ENCODE data around the gene GLDN. TPM values are rescaled to one million over a fixed set of nuclear protein-coding genes. Genes with fewer than 3 reads are reported as not detected.

Gene GLDN
- total RNA-seq, 5 donors from 2014 or later (not counting 1 experiment from before 2014, with no cell fraction given), result 0.18 TPM; not detected in 4

- Mint-ChIP-seq H3K27ac (no peak overlapping the region), H3K27me3 (peaks cover 2 to 3% of the 10 kb centered on the region in 2 donors), H3K36me3 (no peaks in the 10 kb centered on the region), H3K4me3 (no peak overlapping the region), H3K4me1 (no peaks in the 10 kb centered on the region), H3K9me3 (no peaks in the 10 kb centered on the region)
- 88% methylated on average over 9 of the region's 10 CpGs for WGBS (ENCODE audit: insufficient coverage)
- Histone ChIP-seq H3K27ac (ENCODE audit: low read length) (no peak overlapping the region), H3K4me3 (ENCODE audit: control insufficient read depth in 1 of 2, extremely low read depth in 1 of 2, low read length in 1 of 2) (no peak overlapping the region), H3K9me3 (no peaks in the 10 kb centered on the region), H3K27me3 (replicated peaks in 1 of 2; ENCODE audit: control insufficient read depth in 2 of 2, extremely low read depth in 1 of 2, insufficient read depth in 2 of 2, low read length in 1 of 2) (peaks cover 0 to 4% of the 10 kb centered on the region in 2 experiments), H3K36me3 (ENCODE audit: control insufficient read depth in 2 of 2, extremely low read depth in 1 of 2, insufficient read depth in 1 of 2, low read length in 1 of 2) (no peaks in the 10 kb centered on the region), H3K4me1 (ENCODE audit: control insufficient read depth in 1 of 2, extremely low read depth in 1 of 2, insufficient read depth in 2 of 2, low read length in 2 of 2) (no peaks in the 10 kb centered on the region)
- DNase-seq (no peak), ATAC-seq (replicated peaks in 1 of 4) (no peak)
- ChIA-PET POLR2A (no interaction called here), CTCF (no interaction called here)
Measured at GRCh38 chr15:51314391-51315337, 26.8 kb upstream of the GLDN start.

DNA sequence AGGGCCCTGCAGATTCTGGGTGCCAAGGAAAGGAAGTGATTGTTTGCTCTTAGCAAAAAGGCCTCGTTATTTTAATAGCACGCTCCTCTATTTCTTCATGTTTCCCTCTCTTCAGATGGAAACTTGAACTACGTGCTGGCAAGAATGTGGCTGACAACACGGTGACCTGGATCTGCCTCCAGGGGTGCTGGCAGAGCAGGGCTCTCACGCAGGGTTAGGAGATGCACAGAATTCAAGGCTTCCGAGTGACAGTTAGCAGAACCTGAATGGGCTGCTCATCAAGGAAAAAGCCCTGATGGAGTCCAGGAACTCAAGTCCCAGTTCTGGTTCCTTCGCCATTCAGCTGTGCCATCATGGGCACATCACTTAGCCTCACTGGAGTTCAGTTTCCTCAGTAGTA lies 25.7 kb upstream of the GLDN start:
- H3K4me3 ChIP-seq (ENCODE audit: control insufficient read depth in 1 of 2, extremely low read depth in 1 of 2, low read length in 1 of 2), result no peak overlapping the region
- Mint-ChIP-seq H3K27me3 (peaks cover 2 to 6% of the 10 kb centered on the region in 2 donors), H3K27ac (no peak overlapping the region), H3K9me3 (no peaks in the 10 kb centered on the region), H3K36me3 (no peaks in the 10 kb centered on the region), H3K4me3 (no peak overlapping the region), H3K4me1 (no peaks in the 10 kb centered on the region)
- DNase-seq, result no peak
- peaks cover 0 to 4% of the 10 kb centered on the region in 2 experiments for H3K27me3 ChIP-seq (replicated peaks in 1 of 2; ENCODE audit: control insufficient read depth in 2 of 2, extremely low read depth in 1 of 2, insufficient read depth in 2 of 2, low read length in 1 of 2)
- WGBS (ENCODE audit: insufficient coverage), result 89% methylated on average over 5 of the region's 7 CpGs
- ATAC-seq (replicated peaks in 1 of 4), result no peak
- ChIA-PET POLR2A (no interaction called here), CTCF (no interaction called here)
- no peaks in the 10 kb centered on the region for H3K9me3 ChIP-seq
- H3K36me3 ChIP-seq (ENCODE audit: control insufficient read depth in 2 of 2, extremely low read depth in 1 of 2, insufficient read depth in 1 of 2, low read length in 1 of 2), result no peaks in the 10 kb centered on the region
- no peaks in the 10 kb centered on the region for H3K4me1 ChIP-seq (ENCODE audit: control insufficient read depth in 1 of 2, extremely low read depth in 1 of 2, insufficient read depth in 2 of 2, low read length in 2 of 2)
- no peak overlapping the region for H3K27ac ChIP-seq (ENCODE audit: low read length)

- ATAC-seq (replicated peaks in 1 of 4) (no peak), DNase-seq (no peak)
- H3K27me3 ChIP-seq (replicated peaks in 1 of 2; ENCODE audit: control insufficient read depth in 2 of 2, extremely low read depth in 1 of 2, insufficient read depth in 2 of 2, low read length in 1 of 2), result peaks cover 0 to 11% of the 10 kb centered on the region in 2 experiments
- no peaks in the 10 kb centered on the region for H3K36me3 ChIP-seq (ENCODE audit: control insufficient read depth in 2 of 2, extremely low read depth in 1 of 2, insufficient read depth in 1 of 2, low read length in 1 of 2)
- H3K9me3 ChIP-seq, result no peaks in the 10 kb centered on the region
- Mint-ChIP-seq H3K27me3 (peaks cover 2 to 9% of the 10 kb centered on the region in 2 donors), H3K4me3 (no peak overlapping the region), H3K27ac (no peak overlapping the region), H3K4me1 (no peaks in the 10 kb centered on the region), H3K9me3 (no peaks in the 10 kb centered on the region), H3K36me3 (no peaks in the 10 kb centered on the region)
- no peak overlapping the region for H3K4me3 ChIP-seq (ENCODE audit: control insufficient read depth in 1 of 2, extremely low read depth in 1 of 2, low read length in 1 of 2)
- H3K4me1 ChIP-seq (ENCODE audit: control insufficient read depth in 1 of 2, extremely low read depth in 1 of 2, insufficient read depth in 2 of 2, low read length in 2 of 2), result no peaks in the 10 kb centered on the region
- WGBS (ENCODE audit: insufficient coverage), result no CpG with 5 or more reads among the region's 1 CpG
- no peak overlapping the region for H3K27ac ChIP-seq (ENCODE audit: low read length)
- ChIA-PET CTCF (no interaction called here), POLR2A (no interaction called here)
Measured at GRCh38 chr15:51316636-51317035, 24.8 kb upstream of the GLDN start.

GRCh38 chr15:51318382-51319150 lies 22.9 kb upstream of the GLDN start:
- no peaks in the 10 kb centered on the region for H3K36me3 ChIP-seq (ENCODE audit: control insufficient read depth in 2 of 2, extremely low read depth in 1 of 2, insufficient read depth in 1 of 2, low read length in 1 of 2)
- H3K27me3 ChIP-seq (replicated peaks in 1 of 2; ENCODE audit: control insufficient read depth in 2 of 2, extremely low read depth in 1 of 2, insufficient read depth in 2 of 2, low read length in 1 of 2), result peaks cover 0 to 14% of the 10 kb centered on the region in 2 experiments
- peaks cover 4 to 14% of the 10 kb centered on the region in 2 donors for H3K27me3 Mint-ChIP-seq
- WGBS (ENCODE audit: insufficient coverage), result 66% methylated on average over 4 of the region's 7 CpGs
- H3K27ac ChIP-seq (ENCODE audit: low read length), result no peak overlapping the region
- no peaks in the 10 kb centered on the region for H3K4me1 Mint-ChIP-seq
- no peak overlapping the region for H3K4me3 Mint-ChIP-seq
- ChIA-PET POLR2A (no interaction called here), CTCF (no interaction called here)
- no peaks in the 10 kb centered on the region for H3K9me3 ChIP-seq
- H3K9me3 Mint-ChIP-seq, result no peaks in the 10 kb centered on the region
- no peak for ATAC-seq (replicated peaks in 1 of 4)
- no peak for DNase-seq
- H3K4me1 ChIP-seq (ENCODE audit: control insufficient read depth in 1 of 2, extremely low read depth in 1 of 2, insufficient read depth in 2 of 2, low read length in 2 of 2), result no peaks in the 10 kb centered on the region
- no peak overlapping the region for H3K4me3 ChIP-seq (ENCODE audit: control insufficient read depth in 1 of 2, extremely low read depth in 1 of 2, low read length in 1 of 2)
- no peaks in the 10 kb centered on the region for H3K36me3 Mint-ChIP-seq
- no peak overlapping the region for H3K27ac Mint-ChIP-seq

DNA sequence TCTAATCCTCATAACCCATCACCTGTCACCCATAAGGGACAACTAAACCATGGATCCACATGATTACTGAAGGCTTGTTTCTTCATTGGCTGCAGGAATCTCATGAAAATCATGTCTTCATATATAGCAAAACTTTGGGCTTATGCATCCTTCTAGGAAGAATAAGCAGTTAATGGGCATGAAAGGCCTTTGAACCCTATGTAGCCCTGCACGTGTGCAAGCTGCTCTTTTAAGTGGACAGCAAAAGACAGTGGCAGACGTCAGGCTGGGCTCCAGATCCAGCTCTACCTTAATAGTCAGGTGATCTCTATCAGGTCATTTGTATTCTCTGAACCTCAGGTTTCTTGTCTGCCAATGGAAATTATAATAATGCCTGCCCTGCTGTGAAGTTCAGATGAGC lies 21.9 kb upstream of the GLDN start:
- no peaks in the 10 kb centered on the region for H3K9me3 Mint-ChIP-seq
- ChIA-PET POLR2A (no interaction called here), CTCF (no interaction called here)
- Histone ChIP-seq H3K27ac (ENCODE audit: low read length) (no peak overlapping the region), H3K27me3 (replicated peaks in 1 of 2; ENCODE audit: control insufficient read depth in 2 of 2, extremely low read depth in 1 of 2, insufficient read depth in 2 of 2, low read length in 1 of 2) (peaks cover 0 to 14% of the 10 kb centered on the region in 2 experiments), H3K9me3 (no peaks in the 10 kb centered on the region), H3K36me3 (ENCODE audit: control insufficient read depth in 2 of 2, extremely low read depth in 1 of 2, insufficient read depth in 1 of 2, low read length in 1 of 2) (no peaks in the 10 kb centered on the region), H3K4me1 (ENCODE audit: control insufficient read depth in 1 of 2, extremely low read depth in 1 of 2, insufficient read depth in 2 of 2, low read length in 2 of 2) (no peaks in the 10 kb centered on the region), H3K4me3 (ENCODE audit: control insufficient read depth in 1 of 2, extremely low read depth in 1 of 2, low read length in 1 of 2) (no peak overlapping the region)
- H3K4me3 Mint-ChIP-seq, result no peak overlapping the region
- no peaks in the 10 kb centered on the region for H3K4me1 Mint-ChIP-seq
- no peak for ATAC-seq (replicated peaks in 1 of 4)
- 86% methylated on average over 2 of the region's 2 CpGs for WGBS (ENCODE audit: insufficient coverage)
- no peaks in the 10 kb centered on the region for H3K36me3 Mint-ChIP-seq
- no peak for DNase-seq
- H3K27ac Mint-ChIP-seq, result no peak overlapping the region
- H3K27me3 Mint-ChIP-seq, result peaks cover 10 to 14% of the 10 kb centered on the region in 2 donors

DNA sequence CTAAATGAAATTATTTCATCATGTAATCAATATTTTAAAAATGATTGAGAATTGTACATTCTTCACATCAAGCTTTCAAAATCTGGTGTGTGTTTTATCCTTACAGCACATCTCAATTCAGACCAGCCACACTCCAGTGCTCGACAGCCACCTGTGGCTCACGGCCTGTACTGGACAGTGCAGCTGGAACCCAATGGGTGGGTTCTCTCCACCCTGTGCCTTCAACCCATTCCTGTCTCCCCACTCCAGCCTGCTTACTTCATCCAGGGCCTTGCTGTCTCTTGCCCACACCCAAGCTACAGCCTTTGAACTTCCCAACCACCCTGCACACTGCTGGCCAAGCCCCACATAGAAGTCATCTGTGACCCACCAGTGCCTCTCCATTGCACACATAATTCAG lies 20.6 kb upstream of the GLDN start:
- Histone ChIP-seq H3K4me1 (ENCODE audit: control insufficient read depth in 1 of 2, extremely low read depth in 1 of 2, insufficient read depth in 2 of 2, low read length in 2 of 2) (no peaks in the 10 kb centered on the region), H3K4me3 (ENCODE audit: control insufficient read depth in 1 of 2, extremely low read depth in 1 of 2, low read length in 1 of 2) (no peak overlapping the region), H3K9me3 (no peaks in the 10 kb centered on the region), H3K27ac (ENCODE audit: low read length) (no peak overlapping the region), H3K27me3 (replicated peaks in 1 of 2; ENCODE audit: control insufficient read depth in 2 of 2, extremely low read depth in 1 of 2, insufficient read depth in 2 of 2, low read length in 1 of 2) (peaks cover 0 to 14% of the 10 kb centered on the region in 2 experiments), H3K36me3 (ENCODE audit: control insufficient read depth in 2 of 2, extremely low read depth in 1 of 2, insufficient read depth in 1 of 2, low read length in 1 of 2) (no peaks in the 10 kb centered on the region)
- no peaks in the 10 kb centered on the region for H3K9me3 Mint-ChIP-seq
- H3K4me1 Mint-ChIP-seq, result no peaks in the 10 kb centered on the region
- peaks cover 10 to 14% of the 10 kb centered on the region in 2 donors for H3K27me3 Mint-ChIP-seq
- no peak for ATAC-seq (replicated peaks in 1 of 4)
- 76% methylated on average over 2 of the region's 2 CpGs for WGBS (ENCODE audit: insufficient coverage)
- H3K4me3 Mint-ChIP-seq, result no peak overlapping the region
- H3K36me3 Mint-ChIP-seq, result no peaks in the 10 kb centered on the region
- CTCF ChIA-PET, result no interaction called here
- no peak for DNase-seq
- POLR2A ChIA-PET, result no interaction called here
- H3K27ac Mint-ChIP-seq, result no peak overlapping the region
